Kasumi-1 (cell line): ENCODE results near the gene CAPN5.
A peak's percentile ranks its signal among the peaks of the same experiment; 100 is the strongest.

ENCODE experiments used
- DNase-seq, 2 experiments: peaks; one replicate each; lab custom pipeline; 2025; lab: John Stamatoyannopoulos, UW

Gene CAPN5

DNA sequence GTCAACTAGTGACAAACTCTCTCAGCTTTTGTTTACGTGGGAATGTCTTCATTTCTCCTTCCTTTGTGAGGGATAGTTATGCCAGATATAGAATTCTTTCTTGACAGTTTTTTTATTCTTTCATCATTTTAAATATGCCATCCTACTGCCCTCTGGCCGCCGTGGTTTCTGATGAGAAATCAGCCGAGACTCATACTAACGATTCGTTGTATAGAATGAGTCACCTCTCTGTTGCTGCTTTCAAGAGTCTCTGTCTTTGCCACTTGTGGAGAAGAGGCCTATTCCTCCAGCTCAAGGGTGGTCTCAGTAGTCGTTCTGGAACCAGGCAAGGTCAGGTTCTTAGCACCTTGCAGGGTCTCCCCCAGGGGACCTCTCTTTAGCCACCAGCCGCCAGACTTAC is 69.3 kb downstream of the CAPN5 start:
- DNase-seq = no peak

DNA sequence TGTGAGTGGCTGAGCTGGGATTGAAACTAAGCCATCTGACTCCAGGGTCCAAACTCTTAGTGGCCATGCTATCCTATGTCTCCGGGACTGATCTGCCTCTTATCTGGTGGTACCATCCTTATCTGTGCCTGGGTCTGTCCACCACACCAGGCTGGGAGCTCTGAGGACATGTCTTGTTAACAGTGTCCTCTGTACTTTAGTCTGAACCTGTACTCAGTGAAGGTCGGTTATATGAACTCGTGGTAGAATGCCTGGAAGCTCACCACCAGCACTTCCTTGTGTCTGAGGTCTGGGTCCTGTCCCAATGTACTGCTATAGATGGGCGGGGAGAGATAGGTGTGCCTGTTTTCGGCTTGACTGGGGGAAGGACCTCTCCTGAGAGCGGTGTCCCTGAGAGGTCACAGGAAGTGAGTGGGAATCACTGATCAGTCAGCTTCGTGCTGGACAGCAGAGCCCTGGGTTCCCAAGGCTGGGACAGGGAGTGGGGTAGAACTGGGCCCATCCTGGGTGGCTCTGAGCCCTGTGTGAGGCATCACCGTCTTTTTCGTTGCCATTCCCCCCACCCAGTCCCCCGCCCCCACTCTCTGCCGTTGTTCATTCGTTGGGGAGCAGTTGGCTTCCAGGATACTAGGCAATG is 70.1 kb downstream of the CAPN5 start:
- no peak for DNase-seq

DNA sequence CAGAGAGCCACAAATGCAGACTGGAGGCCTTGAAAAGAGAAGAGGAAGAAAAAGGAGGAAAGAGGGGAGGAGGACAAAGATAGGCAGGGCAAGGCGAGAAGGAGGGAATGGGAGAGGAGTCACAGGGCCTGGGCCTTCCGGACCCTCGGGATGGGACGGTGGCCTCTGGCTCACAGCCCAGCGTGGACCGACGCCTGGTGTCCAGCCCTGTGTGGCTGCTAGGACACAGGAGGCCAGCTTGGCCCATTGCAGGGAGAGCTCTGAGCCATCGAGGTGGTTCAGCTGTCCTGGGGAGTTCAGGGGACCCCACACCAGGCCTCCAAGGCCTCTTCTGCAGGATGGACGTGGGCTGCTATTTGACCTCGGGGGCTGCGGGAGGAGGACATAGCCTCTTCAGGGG is 70.7 kb downstream of the CAPN5 start:
- DNase-seq = no peak

DNA sequence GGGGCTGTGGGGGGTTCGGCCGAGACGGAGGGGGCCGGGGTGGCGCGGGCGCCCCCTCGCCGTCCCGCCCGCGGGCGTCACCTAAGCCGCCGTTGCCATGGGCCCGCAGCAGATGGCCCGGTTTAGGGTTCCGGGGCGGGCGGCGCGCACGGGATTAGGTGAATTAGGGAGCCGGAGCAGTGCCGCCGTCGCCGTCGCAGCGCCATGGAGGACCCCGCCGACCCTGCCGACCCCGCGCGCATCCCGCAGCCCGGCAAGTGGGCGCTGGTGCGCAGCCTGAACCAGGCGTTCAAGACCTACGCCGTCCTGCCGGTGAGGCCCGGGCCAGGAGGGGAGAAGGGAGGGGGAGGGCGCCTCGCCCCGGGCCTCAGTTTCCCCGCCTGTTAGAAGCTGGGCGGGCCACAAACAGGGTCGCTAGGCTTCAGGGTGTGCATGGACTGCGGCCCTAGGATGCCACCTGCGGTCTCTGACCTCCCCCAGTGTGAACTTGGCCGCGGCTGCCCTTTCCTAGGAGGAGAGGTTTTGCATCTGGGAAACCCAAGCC is 71.4 kb downstream of the CAPN5 start:
- DNase-seq = no peak

DNA sequence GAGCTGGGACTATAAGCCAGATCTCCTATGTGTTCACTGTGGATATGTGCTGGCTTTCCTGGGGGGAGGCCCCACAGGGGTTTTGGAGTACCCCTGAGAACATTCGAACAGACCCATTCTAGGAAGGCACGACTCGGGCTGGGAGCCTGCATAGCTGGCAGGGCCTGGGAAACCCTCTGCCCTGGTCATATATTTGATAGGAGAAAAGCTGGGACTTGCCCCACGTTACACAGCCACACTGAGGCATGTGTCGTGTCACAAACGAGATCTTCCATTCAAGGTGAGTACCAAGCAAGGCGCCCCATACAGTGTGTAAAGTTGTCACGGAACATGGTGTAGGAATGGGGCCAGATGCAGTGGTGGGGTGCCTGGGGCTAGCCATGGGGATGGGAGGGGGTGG is 72.4 kb downstream of the CAPN5 start:
- DNase-seq = no peak

DNA sequence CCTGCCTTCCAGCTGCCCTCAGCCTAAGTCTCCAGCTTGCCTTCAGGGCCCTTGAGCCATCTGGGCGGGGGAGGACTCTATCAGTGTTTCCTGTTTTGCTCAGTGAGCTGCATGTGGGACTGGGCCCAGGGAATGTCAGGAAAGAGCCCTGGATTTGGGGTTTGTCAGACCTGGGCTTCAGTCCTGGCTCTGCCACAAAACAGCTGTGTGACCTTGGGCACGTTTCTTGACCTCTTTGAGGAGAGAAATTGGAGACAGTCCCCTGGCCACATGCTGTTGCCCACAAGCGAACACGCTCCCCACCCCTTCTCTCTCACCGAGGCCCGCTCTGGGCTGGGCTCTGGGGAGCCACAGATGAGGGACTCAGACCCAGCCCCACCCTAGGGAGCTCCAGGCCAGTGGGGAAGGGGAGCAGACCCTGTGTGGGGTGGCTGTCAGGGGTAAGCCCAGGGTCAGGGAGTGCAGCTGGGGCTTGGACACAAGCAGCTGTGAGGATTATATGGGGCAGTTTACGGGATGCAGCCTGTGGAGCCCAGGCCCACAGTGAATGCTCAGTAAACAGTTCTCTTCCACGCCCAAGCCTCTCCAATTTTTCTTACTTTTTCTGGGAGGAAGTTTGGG is 73.6 kb downstream of the CAPN5 start:
- DNase-seq = peak; percentile 24 to 32

DNA sequence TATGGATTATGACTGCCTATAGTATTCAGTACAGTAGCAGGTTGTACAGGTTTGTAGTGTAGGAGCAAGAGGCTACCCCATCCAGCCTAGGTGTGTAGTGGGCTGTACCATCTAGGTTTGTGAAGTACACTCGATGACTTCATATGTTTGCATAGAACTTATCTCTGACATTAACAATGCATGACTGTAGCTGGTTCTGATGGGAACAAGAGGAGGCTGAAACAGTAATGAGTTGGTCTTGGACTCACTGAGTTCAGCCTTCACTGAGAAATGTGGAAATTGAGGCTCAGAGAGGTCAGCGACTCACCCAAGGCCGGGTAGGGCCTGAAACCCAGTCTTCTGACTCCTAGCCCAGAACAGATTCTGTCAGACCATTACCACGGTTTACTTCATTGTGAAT is 74.3 kb downstream of the CAPN5 start:
- no peak for DNase-seq

DNA sequence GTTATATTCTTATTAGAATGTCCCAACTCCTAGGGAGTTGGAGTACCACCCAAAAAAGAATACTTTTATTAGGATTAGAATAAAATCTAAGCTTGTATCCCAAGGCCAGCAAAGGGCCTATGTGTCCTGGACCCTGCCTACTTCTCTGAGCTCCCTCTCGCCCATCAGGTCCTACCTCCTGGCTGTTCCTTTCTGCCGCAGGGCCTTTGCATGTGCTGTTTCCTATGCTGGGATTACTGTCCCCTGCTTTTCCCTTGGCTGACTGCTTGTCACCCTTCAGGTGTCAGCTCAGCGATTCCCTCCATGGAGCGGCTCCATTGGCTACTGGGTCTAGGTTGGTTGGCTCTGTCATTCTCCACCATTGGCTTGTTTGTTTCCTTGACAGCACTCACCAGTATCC is 74.7 kb downstream of the CAPN5 start:
- DNase-seq = no peak

DNA sequence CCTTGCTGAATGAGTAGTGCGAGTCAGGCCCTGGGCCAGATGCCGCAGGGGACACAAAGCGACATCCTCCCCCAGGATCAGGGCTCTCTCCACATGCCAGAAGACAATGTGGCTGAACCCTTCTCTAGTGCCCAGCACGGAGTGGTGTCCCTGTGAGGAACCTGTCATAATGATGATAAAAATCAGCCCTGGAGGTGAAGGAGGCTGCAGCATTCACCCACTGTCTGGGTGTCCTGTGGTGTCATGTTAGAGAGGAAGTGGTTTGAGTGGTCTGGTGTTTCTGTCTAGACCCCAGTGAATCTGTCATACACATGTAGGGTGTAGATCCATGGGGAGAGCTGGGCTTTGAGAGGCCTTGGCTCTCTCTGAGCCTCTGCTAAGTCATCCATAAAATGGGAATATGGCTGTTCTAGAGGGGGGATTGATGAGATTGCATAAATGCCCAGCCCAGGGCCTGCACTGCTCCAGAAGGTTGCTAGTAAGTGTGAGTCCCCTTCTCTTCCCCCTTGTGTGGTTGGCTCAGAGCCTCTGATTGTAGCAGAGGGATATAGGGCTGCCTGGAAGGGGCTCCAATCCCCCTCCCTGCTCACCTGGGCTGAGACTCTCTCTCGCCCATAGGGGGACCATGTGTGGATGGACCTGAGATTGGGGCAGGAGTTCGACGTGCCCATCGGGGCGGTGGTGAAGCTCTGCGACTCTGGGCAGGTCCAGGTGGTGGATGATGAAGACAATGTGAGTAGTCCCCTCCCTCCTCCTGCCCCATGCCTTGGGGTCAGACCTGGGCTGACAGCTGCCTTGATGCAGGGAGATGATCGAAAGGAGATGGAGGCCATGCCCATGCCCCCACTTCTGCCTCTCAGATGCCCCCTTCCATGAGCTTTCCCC is 75.6 kb downstream of the CAPN5 start:
- peak in 1 of 2 experiments; percentile 24 for DNase-seq

DNA sequence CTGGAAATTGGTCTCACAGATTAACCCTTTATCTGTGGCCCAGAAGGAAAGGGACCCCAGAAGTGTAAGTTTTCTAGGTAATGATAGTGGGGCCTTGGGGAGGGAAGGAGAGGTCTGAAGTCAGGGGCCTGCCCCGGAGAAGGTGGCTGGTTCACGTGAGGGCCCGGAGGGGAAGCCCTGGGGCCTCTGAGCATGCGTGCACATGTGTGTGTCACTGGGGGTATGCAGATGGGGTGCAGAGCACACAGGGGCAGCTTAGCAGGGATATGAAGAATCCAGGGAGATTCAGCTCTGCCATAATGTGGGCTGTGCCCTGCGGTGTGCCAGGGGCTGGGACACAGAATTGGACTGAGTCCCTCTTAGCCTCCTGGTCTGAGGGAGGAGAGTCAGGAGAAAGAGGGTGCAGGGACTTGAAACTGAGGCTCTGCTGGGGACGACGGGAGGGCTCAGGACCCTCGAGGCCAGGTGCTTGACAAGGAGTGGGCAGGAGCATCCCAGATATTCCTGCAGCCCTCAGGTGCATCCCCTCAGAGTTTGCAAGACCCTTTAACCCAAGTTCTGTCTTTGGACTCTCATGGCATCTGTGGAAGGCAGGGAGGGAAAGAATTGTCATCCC is 76.7 kb downstream of the CAPN5 start:
- no peak for DNase-seq

DNA sequence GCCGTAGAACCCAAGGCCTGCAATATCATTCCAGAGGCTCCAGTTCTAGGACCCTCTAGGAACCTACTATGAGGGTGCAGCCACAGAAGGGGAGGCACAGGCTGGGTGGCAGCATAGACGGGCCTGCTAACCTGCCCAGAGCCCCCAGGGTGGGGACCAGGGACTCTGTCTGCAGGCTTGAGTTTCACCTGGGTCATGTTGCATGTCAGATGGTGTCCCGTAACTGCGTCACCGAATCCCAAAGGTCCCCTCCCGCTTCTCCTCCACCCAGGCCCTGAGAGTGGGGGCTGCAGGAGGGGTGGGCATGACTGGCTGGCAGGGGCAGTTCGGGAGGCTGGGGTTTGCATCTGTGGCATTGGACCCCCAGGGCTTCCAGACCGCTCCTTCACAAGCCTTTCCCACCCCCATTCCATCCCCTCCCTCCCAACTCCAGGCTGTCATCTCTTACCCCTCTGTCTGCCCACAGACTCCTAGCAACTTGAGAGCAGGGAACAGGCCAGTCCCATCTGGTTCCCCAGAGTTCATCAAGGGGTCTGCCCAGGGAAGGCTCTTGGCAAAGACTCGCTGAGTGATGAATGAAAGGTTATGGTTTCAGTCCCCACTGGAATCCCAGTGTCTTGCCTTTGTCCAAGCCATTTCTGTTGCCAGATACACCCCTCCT is 77.6 kb downstream of the CAPN5 start:
- DNase-seq = no peak

DNA sequence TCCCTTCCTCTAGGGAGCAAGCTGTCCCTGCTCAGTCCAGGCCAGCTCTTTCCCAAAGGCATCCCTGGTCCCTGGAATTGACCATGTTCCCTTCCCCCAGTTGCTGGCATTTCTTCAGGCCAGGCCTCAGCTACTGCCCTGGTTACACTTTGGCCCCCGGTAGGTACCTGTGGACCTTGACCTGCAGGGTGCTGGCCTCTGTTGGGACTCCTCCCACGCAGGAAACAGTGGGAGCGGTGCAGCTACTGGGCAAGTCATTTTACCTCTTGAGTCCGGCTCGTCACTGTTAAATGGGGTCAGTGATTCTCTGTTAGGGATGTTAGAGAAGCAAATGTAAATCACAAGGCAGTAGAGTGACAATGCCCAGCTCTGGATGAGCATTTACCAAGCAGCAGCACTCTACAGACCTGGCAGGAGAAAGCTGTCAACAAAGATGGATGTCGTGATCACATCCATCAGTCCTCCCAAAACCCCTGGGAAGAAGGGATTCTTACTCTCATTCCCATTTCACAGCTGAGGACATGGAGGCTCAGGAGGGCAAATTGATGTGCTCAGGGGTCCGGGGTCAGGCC is 78.2 kb downstream of the CAPN5 start:
- DNase-seq = no peak

DNA sequence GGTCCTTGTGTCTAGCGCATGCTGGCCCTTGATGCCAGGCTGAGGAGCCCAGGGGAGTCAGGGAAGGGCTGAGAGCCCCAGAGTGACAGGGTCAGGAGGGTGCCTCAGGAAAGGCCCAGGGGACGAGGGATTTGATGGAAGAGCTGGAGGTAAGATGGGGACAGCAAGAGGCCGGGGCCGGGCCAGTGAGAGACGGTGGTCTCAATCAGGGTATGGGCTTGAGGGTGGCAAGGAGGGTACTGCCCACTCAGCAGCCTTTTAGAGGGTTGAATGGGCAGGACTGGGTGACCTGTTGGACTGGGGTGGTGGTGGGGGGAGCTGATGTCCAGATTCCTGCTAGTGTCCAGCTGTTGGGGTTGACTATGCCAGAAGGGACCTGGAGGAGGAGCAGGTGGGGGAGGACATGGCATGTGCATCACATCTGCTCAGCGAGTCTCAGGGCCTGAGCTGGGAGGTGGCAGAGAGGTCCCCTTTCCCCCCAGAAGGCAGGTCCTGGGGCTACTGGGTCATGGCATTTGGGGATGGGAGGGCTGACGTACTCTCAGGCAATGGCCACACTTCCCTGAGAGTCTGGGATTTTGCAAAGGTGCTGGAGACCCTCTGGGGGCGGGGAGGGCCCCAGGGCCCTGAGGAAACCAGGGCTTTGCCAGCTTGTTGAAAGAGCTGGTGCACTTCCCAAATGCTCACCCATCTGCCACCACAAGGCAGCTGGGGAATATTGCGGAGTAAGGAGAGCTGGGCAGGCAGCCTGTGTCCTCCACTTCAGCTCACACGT is 79.7 kb downstream of the CAPN5 start:
- DNase-seq = no peak

DNA sequence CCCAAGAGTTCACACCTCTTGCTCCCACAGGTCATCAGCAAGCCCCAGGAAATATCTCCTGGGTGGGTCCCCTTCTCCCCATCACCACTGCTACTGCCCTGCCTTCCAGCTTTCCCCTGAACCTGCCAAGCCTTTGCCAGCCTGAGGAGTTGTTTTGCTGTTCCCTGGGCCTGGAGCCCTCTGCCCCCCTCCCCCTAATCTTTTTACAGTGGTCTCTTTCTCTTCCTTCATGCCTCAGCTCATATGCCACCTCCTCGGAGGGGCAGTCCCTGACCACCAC is 80.2 kb downstream of the CAPN5 start:
- no peak for DNase-seq

DNA sequence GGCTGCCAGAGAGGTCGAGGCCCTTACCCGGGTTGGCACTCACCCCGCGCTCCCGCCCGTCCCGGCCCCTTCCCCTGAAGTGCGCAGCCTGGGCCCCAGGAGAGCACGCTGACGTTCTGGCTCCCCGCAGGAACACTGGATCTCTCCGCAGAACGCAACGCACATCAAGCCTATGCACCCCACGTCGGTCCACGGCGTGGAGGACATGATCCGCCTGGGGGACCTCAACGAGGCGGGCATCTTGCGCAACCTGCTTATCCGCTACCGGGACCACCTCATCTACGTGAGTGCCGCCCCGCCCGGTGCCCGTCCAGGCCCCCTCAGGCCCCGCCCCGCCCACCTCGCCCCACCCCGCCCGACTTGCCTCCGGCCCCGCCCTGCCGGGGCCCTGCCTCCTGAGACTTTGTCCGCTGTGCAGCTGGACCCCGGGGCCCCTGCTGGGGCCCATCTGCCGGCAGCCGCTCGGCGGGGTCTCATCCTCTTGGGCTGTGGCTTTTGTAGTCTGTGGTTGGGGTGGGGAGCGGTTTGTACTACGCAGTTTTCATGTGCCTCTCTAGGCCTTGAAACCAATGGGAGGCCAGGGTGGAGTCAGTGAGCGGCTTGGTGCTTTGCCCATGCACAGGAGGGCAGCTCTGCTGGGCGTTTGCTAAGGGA is 81.0 kb downstream of the CAPN5 start:
- no peak for DNase-seq

DNA sequence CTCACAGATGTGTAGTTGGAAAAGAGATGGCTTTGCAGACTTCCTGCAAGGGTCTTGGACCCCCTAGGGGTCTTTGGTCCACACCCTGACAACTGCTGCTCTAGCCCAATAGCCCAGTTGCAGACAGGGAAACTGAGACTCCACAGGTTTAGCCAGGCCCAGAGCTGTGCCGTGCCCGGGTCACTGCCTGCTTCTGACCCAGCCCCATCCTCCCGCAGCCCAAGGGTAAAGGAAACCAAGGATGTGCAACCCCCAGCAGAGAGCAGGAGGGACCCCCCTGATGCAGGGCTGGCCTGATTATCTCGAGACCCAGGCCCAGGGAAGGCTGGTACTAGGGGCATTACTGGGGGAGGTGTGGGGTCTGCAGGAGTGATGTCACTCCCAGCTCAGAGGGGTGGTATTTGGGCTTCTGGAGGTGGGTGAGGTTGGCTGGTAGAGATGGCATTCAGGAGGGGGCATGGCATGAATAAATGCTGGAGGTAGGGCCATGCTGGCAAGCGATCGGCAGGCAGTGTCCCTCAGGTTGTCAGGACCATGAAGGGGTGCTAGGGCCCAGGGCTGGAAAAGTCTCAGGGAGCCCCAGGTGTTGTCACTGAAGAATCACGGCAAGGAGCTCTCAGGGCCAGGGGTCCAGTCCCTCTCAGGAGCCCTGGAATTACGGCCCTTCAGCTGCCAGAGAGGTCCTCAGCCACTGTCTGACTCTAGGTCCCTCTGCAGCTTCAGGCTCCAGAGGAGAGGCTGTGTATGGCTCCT is 82.4 kb downstream of the CAPN5 start:
- no peak for DNase-seq

DNA sequence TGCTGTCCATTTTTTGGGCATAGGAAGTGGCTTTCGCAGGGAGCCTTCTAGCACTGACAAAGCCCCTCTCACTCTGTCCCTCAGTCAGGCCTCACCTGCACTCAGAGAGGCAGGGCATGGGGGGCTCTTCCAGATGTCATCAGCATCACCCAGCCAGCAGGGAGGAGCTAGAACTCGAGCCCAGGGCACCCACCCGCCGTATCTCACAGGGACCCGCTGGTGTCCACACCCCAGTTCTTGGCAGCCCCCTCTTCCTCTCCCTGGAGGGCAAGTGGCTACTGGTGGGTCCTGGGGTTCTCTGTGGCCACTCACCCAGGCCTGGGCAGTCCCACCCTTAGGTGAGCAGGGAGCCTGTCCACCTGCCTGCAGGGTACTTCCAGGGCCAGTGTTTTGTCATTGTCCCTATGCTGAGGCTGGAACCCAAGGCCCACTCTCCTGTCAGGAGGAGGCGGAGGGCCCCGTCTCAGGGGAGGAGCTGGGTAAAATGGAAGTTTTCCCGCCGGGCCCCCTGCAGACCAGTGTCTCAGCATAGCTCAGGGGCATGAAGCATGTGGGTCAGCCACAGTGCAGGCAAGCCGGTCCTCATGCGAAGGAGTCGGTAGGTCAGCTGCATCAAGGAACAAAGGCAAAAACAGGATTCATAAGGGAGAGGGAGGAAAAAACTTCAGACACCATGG is 83.1 kb downstream of the CAPN5 start:
- DNase-seq = no peak

DNA sequence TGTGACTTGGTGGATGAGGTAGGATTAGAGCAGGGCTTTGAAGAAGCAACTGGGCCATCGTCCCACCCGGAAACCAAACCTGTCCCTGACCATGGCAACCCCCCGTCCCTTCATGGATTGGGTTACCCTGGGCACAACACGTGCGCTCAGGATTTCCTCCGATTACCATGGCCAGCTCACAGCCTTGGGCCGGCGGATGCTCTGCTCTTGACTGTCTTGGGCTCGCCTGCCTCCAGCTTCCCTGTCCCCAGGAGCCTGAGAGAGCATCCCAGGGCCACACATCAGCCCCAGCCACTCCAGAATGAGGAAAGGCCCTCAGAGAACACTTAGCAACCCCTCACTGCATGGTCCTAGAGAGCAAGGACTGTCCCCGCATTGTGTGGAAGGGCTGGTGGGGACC is 84.1 kb downstream of the CAPN5 start:
- no peak for DNase-seq
